Stimulated activated CD4-positive, alpha-beta T cell treated with anti-CD3 and anti-CD28 coated beads, Interleukin-1b, Interleukin-23, amount 100 ng/mL, for 4 hours (primary cell): ENCODE measurements around the gene SNRPB.

Experiments used
- DNase-seq, 2 donors: peaks; one replicate each; pipeline ENCODE4 v3.0.0-alpha.2; 2020; ENCODE audit warnings: low read depth in 2 of 2

Gene SNRPB

GRCh38 chr20:2475850-2476741 is 5.5 kb upstream of the SNRPB start:
- DNase-seq = no peak

GRCh38 chr20:2473516-2473915 is 2.9 kb upstream of the SNRPB start:
- DNase-seq = no peak

DNA sequence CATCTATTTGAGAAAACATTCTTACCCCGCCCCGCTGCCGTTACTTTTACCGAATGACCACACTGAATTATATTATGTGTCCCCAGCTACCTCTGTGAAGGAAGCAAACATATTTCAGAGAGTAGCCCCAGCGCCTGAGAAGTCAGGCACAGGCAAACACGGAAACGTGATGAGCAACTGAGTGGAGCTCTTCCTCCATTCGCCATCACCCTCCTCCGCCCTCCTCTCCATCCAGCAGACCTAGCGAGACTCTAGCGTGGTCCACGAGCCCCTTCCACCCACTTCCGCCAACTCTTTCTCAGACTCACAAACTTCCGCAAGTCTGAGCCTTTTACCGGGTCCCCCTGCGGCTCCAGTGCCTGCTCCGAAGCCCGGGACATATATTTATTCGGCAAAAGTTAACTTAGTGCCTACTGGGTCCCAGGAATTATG is 582 bp downstream of the SNRPB start:
- DNase-seq = peak; percentile 28 to 44

DNA sequence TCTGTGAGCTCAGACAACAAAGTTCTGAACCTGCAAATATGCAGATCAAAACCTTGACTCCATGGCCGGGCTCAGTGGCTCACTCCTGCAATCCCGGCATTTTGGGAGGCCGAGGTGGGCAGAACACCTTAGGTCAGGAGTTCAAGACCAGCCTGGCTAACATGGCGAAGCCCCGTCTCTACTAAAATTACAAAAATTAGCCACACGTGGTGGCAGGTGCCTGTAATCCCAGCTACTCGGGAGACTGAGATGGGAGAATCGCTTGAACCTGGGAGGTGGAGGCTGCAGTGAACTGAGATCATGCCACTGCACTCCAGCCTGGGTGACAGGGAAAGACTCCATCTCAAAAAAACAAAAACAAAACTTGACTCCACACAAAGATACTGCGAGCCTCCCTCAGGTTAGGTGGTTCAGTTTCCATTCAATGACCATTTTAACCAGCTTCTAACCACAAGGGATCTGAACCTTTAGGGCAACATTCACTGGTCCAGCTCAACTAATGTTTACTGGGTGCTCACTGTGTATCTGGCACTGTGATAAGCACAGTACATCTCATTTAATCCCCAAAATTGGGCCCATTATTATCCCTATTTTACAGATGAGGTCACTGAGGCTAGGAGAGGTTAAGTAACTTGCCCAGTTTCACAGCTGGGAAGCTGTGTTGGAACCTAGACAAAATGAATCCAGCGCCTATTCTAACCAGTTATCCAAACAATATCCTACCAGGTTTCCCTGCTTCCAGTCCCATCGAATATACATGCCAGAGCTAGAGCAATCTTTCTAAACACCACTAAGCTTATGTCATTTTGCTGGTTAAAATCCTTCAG is 1.8 kb downstream of the SNRPB start:
- no peak for DNase-seq

- DNase-seq = no peak
These were observed 3.2 kb downstream of the SNRPB start for GRCh38 chr20:2467412-2467811.

- no peak for DNase-seq
These were observed 5.5 kb downstream of the SNRPB start for GRCh38 chr20:2465100-2465499.

- no peak for DNase-seq
These were observed 6.8 kb downstream of the SNRPB start for GRCh38 chr20:2463616-2464365.

- no peak for DNase-seq
These were observed 8.1 kb downstream of the SNRPB start for GRCh38 chr20:2462484-2462883.

DNA sequence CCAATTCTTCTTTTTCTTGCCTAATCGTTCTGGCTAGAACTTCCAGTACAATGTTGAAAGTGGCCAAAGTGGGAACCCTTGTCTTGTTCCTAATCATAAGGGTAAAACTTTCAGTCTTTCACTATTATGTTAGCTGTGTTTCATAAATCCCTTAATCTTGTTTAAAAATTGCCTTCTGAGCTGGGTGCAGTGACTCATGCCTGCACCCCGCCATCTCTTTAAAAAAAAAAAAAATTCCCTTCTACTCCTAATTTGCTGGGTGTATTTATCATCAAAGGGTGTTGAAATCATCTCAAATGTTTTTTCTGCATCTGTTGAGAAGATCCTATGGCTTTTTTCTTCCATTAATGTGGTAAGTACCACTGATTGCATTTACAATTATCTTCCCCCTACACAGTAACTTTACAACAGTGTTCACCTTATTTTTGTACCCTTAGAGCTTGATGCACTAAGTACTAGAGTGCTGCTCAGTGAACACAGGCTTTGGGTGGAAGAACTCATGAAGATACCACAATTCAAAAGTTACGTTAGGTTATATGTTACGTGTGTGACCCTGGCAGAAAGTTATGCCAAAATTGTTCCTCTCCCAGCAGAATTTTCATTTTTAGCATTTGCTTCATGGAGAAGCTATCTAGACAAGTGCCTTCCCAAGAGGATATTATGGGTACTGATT is 9.7 kb downstream of the SNRPB start:
- DNase-seq = no peak

GRCh38 chr20:2459981-2460751 is 10.4 kb downstream of the SNRPB start:
- no peak for DNase-seq

GRCh38 chr20:2458919-2459499 is 11.6 kb downstream of the SNRPB start:
- no peak for DNase-seq

DNA sequence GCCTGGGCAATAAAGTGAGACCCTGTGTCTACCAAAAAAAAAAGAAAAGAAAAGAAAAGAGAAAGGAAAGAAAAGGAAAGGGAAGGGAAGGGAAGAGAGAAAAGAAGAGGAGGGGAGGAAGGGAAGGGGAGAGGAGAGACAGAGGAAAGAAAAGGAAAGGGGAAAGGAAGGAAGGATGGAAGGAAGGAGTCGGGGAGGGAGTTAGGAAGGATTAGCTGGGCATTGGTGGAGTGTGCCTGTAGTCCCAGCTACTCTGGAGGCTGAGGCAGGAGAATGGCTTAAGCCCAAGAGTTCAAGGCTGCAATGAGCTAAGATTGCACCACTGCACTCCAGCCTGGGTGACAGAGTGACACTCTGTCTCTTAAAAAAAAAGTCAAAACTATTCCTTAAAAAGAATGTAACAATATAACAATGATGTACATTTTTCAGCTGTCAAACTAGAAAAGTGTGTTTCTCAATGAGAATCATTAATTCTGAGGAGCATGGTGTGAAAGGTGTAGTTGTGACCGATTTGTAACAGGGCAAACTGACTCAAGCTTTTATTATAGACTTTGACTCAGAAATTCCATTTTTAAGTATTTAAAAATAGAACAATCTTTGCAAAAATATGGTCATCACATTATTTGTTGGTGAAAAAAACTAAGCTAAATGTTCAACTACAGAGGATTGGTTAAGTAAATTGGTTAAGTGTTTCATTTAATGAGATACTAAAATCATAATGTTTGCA is 14.7 kb downstream of the SNRPB start:
- no peak for DNase-seq

- no peak for DNase-seq
These were observed 16.8 kb downstream of the SNRPB start for GRCh38 chr20:2453792-2454191.

GRCh38 chr20:2451939-2452732 is 18.5 kb downstream of the SNRPB start:
- DNase-seq = peak; percentile 47 to 53

DNA sequence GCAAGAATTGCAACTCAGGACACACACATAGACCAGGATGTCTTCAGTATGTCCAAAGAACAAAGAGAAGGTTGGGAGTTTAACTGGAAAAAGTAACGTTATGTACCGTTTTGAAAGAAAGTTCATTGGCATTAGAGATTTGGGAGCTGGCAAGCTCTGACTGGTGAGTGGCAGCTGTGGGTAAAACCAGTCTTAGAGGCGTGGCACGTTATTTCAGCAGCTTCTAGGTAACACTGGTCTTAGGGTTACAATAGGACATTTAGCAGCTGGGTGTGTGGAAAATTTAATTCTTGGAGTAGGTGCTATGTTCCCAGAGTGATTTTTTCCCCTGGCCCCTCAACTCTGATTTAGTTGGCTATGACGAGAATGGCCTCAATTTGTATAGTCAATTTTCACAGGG is 19.2 kb downstream of the SNRPB start:
- DNase-seq = no peak

GRCh38 chr20:2449386-2449785 is 21.2 kb downstream of the SNRPB start:
- no peak for DNase-seq

DNA sequence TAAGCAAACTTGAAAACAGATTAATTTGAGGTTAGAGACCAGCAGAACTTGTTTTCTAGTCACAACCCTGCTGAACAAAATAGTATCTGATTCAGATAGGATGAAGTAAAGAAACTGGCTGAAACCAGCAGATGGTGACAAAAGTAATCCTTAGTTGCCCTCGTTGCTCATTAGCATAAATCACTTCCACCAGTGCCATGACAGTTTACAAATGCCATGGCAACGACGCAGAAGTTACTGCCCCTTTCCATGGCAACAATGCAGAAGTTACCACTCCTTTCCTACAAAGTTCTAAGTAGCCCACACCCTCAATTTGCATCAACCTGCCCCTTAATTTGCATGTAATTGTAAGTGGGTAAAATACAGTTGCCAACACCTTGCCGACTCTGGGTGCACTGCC is 23.7 kb downstream of the SNRPB start:
- no peak for DNase-seq

GRCh38 chr20:2431185-2431584 is 39.4 kb downstream of the SNRPB start:
- DNase-seq = no peak

GRCh38 chr20:2430538-2430937 is 40.1 kb downstream of the SNRPB start:
- DNase-seq = no peak
